ENCODE measurements around the gene CACFD1. TPM values are rescaled to one million over a fixed set of nuclear protein-coding genes. Genes with fewer than 3 reads are reported as not detected.

Gene CACFD1
- total and polyA plus RNA-seq, 2 of the 13 experiments (the other 11 are each of a cell fraction or from before 2014, with no cell fraction given): 13.8 to 14.6 TPM

DNA sequence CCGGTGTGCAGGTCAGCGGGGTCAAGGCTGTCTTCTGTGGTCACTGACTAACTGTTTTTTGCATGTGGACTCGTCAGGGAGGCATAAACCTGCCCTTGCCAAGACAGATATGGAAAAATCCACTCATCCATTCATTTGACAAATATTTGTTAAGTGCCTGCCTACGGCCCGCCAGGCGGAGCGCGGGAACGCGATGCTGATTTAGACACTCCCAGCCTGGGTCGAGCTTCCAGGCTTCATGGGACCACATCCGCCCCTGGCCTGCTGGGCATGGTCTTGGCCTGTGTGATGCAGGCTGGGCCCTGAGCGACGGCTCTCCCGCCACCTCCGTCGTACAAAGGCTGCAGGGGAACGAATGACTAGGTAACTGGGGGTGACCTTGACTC, 46.9 kb downstream of the CACFD1 start (continued):
- TF ChIP-seq, protein P1, sequence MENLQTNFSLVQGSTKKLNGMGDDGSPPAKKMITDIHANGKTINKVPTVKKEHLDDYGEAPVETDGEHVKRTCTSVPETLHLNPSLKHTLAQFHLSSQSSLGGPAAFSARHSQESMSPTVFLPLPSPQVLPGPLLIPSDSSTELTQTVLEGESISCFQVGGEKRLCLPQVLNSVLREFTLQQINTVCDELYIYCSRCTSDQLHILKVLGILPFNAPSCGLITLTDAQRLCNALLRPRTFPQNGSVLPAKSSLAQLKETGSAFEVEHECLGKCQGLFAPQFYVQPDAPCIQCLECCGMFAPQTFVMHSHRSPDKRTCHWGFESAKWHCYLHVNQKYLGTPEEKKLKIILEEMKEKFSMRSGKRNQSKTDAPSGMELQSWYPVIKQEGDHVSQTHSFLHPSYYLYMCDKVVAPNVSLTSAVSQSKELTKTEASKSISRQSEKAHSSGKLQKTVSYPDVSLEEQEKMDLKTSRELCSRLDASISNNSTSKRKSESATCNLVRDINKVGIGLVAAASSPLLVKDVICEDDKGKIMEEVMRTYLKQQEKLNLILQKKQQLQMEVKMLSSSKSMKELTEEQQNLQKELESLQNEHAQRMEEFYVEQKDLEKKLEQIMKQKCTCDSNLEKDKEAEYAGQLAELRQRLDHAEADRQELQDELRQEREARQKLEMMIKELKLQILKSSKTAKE (CRISPR knock-in tag; IDR thresholded peaks at IDR 0.05; ENCODE audit: borderline replicate concordance): no peak; the same call in 1 of the 2 replicates
- TF ChIP-seq ZFY (CRISPR knock-in tag; IDR thresholded peaks at IDR 0.05): peak; percentile 81
- peak; percentile 90; the same call in 1 of the 2 replicates for TF ChIP-seq ZFP37 (CRISPR knock-in tag; IDR thresholded peaks at IDR 0.05; ENCODE audit: borderline replicate concordance)
- TF ChIP-seq ZSCAN12 (CRISPR knock-in tag; IDR thresholded peaks at IDR 0.05): 0 out of 2 replicates have a peak, but pooled peaks have one; percentile 74
- 0 out of 2 replicates have a peak, but pooled peaks have one; percentile 35 for TF ChIP-seq MXD4 (CRISPR knock-in tag; IDR thresholded peaks at IDR 0.05)
- TF ChIP-seq PHF8 (CRISPR knock-in tag; IDR thresholded peaks at IDR 0.05): peak; percentile 20; the same call in 1 of the 2 replicates
- peak; percentile 92 for TF ChIP-seq RXRB (CRISPR knock-in tag; IDR thresholded peaks at IDR 0.05; ENCODE audit: borderline replicate concordance)
- TF ChIP-seq ZNF121 (CRISPR knock-in tag; IDR thresholded peaks at IDR 0.05): peak; percentile 11; the same call in 1 of the 2 replicates
- no peak for TF ChIP-seq ZNF616 (CRISPR knock-in tag; IDR thresholded peaks at IDR 0.05; ENCODE audit: low read depth)
- TF ChIP-seq HOXA7 (CRISPR knock-in tag; IDR thresholded peaks at IDR 0.05): no peak
- no peak for TF ChIP-seq NPAS2 (CRISPR knock-in tag; IDR thresholded peaks at IDR 0.05; ENCODE audit: borderline replicate concordance)
- no peak for TF ChIP-seq JUND (CRISPR knock-in tag; IDR thresholded peaks at IDR 0.05)
- no peak for TF ChIP-seq HDAC6 (IDR thresholded peaks at IDR 0.05; ENCODE audit: low read depth, low read length)
- TF ChIP-seq NR3C1 (CRISPR knock-in tag; IDR thresholded peaks at IDR 0.05): no peak
- 0 out of 2 replicates have a peak, but pooled peaks have one; percentile 21 for TF ChIP-seq ZNF101 (CRISPR knock-in tag; IDR thresholded peaks at IDR 0.05; ENCODE audit: borderline replicate concordance, low read depth)
- TF ChIP-seq ZBTB40 (IDR thresholded peaks at IDR 0.05): no peak
- peak; percentile 85 for TF ChIP-seq ZBTB40 (CRISPR knock-in tag; IDR thresholded peaks at IDR 0.05)
- TF ChIP-seq, protein P2, sequence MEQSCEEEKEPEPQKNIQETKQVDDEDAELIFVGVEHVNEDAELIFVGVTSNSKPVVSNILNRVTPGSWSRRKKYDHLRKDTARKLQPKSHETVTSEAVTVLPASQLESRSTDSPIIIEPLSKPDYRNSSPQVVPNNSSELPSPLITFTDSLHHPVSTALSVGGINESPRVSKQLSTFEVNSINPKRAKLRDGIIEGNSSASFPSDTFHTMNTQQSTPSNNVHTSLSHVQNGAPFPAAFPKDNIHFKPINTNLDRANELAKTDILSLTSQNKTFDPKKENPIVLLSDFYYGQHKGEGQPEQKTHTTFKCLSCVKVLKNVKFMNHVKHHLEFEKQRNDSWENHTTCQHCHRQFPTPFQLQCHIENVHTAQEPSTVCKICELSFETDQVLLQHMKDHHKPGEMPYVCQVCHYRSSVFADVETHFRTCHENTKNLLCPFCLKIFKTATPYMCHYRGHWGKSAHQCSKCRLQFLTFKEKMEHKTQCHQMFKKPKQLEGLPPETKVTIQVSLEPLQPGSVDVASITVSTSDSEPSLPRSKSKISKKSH (CRISPR knock-in tag; IDR thresholded peaks at IDR 0.05; ENCODE audit: borderline replicate concordance): peak; percentile 62
- peak; percentile 95 for TF ChIP-seq ZSCAN31 (CRISPR knock-in tag; IDR thresholded peaks at IDR 0.05; ENCODE audit: low read depth)

Data from HepG2 (cell line).